Endothelial cell of umbilical vein (primary cell): ENCODE results near the gene RDX.

ENCODE experiments used
- CTCF ChIP-seq, 2 donors: IDR thresholded peaks; 1 replicate in 1 of 2; 2 replicates in 1 of 2; pipeline ENCODE4 v1.5.1; 2011; ENCODE audit warnings: low read length in 2 of 2, mild to moderate bottlenecking in 2 of 2, moderate library complexity in 2 of 2, control low read depth in 1 of 2, inconsistent platforms in 1 of 2, low read depth in 1 of 2; ENCODE audit not compliant: insufficient read depth in 1 of 2; ENCODE audit errors: extremely low read depth in 1 of 2
- GATA2 ChIP-seq: IDR thresholded peaks from 2 replicates; pipeline ENCODE4 v1.7.0; 2011; ENCODE audit warnings: low read depth, mild to moderate bottlenecking, moderate library complexity, mixed read lengths, low read length; ENCODE audit not compliant: insufficient read length, insufficient read depth
- POLR2A ChIP-seq: IDR thresholded peaks from 2 replicates; pipeline ENCODE4 v1.6.1; 2012; ENCODE audit warnings: low read depth, mild to moderate bottlenecking, control low read depth, low read length
- POLR2AphosphoS5 ChIP-seq: IDR thresholded peaks from 2 replicates; pipeline ENCODE4 v1.6.1; 2012; ENCODE audit warnings: low read depth, mild to moderate bottlenecking, control low read depth, low read length, moderate library complexity; ENCODE audit not compliant: insufficient read depth

GRCh38 chr11:110305169-110306018, 9.0 kb upstream of the RDX start:
- no peak for TF ChIP-seq POLR2AphosphoS5
- TF ChIP-seq POLR2A = no peak
- no peak for TF ChIP-seq CTCF (IDR thresholded peaks at IDR 0.05; ENCODE audit: extremely low read depth in 1 of 2, insufficient read depth in 1 of 2, low read depth in 1 of 2, low read length in 2 of 2)
- TF ChIP-seq GATA2 = no peak
